ENCODE data around the gene SLC26A8.

SLC26A8 gene, protein sequence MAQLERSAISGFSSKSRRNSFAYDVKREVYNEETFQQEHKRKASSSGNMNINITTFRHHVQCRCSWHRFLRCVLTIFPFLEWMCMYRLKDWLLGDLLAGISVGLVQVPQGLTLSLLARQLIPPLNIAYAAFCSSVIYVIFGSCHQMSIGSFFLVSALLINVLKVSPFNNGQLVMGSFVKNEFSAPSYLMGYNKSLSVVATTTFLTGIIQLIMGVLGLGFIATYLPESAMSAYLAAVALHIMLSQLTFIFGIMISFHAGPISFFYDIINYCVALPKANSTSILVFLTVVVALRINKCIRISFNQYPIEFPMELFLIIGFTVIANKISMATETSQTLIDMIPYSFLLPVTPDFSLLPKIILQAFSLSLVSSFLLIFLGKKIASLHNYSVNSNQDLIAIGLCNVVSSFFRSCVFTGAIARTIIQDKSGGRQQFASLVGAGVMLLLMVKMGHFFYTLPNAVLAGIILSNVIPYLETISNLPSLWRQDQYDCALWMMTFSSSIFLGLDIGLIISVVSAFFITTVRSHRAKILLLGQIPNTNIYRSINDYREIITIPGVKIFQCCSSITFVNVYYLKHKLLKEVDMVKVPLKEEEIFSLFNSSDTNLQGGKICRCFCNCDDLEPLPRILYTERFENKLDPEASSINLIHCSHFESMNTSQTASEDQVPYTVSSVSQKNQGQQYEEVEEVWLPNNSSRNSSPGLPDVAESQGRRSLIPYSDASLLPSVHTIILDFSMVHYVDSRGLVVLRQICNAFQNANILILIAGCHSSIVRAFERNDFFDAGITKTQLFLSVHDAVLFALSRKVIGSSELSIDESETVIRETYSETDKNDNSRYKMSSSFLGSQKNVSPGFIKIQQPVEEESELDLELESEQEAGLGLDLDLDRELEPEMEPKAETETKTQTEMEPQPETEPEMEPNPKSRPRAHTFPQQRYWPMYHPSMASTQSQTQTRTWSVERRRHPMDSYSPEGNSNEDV
- total RNA-seq: 0 to 0.42 (median 0.15) reads per million in 18 experiments

DNA sequence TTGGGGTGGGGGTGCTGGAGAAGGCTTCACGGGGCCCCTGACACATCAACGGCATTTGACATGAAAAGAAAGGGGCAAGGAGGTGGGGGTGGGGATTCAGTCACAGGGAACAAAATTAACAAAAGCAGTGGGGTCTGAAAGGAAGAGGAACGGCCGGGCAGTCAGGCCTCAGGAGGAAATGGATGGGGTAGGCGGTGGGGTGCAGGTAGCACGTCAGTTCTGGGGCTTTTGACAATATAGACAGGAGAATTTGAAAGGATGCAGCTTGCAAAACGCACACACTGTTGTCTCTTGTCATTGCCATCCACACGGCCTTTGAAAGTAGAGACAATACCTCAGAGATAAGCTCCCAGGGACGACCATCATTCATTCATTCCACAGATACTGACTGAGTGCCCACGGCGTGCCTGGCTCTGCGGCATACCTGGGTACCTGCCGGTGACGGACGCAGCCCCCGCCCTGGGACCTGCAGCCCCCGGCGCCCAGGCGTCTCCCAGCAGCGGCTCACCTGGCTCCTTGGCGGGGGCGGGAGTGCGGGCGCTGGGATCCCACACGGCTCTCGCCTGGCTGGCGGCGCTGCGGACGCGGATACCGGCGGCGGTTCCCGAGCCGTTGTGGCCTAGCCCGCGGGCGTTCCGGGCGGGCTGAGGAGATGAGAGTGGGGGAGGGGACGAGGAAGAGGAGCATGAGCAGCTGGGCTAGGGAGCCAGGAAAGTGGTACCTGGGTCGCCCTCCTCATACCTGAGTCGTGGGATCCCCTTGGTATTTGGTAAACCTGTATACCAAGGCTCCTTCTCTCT is at the start of gene SLC26A8:
Gene SLC26A8 (minus strand): TSS at position 646 of the 800 bp plus-strand sequence. CDS start 4,934 bp downstream, outside the sequence.
- no peak for DNase-seq

GRCh38 chr6:36073587-36073986 is 49.1 kb upstream of the SLC26A8 start:
- no peak for DNase-seq

DNA sequence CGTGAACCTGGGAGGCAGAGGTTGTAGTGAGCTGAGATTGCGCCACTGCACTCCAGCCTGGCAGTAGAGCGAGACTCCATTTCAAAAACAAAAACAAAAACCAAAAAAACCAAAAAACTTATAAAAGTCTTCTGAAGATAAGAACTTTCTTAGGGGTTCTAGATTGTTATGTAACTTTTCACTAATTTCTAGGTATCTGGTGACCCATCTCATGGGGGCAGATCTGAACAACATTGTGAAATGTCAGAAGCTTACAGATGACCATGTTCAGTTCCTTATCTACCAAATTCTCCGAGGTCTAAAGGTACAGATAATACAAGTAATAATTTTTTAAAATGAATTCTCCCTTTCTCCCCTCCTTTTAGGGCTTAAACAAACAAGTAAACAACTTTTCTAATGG is 48.2 kb upstream of the SLC26A8 start:
- DNase-seq: no peak

- no peak for DNase-seq
These were observed 47.3 kb upstream of the SLC26A8 start for GRCh38 chr6:36071714-36072113.

DNA sequence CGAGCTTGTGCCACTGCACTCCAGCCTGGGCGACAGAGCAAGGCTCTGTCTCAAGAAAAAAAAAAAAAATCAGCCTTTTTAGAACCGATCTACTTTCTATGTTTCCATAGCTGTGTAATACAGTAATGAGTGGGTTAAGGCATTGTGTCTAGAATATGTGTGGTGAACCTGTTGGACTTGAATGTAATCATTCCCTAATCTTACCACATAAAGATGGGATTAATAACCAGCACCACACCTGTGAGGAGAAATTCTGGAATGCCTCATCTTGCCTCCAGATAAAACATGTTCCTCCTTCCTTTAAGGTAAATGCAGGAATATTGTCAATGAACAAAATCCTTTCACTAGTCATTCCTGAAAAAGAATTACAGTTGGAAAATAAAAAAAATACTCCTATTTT is 46.8 kb upstream of the SLC26A8 start:
- no peak for DNase-seq

DNA sequence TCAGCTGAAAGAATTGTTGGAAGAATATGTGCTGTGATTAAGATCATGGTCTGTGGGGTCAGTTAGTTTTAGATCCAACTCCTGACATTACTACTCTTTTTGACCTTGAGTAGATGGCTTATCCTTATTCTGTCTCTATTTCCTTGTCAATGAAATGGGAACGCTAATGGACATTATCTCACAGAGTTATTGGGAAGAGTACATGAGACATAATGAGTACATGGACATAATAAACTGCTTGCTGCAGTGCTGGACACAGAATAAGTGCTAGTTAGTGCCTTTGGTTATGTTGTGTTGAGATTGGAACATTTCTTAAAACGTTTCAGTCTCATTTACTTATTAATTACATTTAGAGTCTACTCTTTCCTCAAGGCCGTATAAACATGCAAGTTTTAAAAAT is 45.8 kb upstream of the SLC26A8 start:
- no peak for DNase-seq

DNA sequence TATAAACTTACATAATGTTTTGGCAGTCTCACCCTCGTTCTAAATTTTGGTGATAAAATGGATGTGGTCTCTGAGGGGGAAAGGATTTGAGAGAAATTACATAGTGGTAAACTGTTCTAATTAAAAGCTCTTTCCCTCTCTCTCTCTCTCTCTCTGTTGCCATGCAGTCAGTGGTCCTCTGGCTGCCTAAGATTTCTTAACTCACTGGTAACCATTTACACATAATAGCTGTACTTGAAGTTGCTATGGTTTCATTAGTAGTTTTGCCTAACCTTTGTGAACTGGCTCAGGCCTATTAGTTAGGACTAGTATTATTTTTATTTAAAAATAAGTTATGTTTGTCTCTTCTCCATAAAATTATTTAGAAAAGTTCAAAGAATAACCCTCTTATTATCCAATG is 45.1 kb upstream of the SLC26A8 start:
- no peak for DNase-seq

- no peak for DNase-seq
These were observed 44.1 kb upstream of the SLC26A8 start for GRCh38 chr6:36068586-36068985.

DNA sequence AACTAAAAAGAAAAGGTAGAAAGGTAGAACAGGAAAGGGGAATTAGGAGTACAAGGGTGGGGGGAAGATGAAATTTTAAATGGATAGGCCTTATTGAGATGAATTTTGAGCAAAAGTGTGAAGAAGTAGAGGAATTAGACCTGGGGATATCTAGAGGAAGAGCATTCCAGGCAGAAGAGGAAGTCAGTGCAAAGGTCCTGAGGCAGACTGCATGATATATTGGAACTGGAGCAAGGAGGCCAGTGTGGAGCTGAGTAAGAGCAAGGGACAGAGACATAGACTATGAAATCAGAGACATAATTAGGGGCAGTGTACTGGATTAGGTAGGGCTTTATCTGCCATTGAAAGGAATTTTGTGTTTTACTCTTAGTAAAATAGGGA is 43.6 kb upstream of the SLC26A8 start:
- peak in 1 of 2 donors; percentile 10 for DNase-seq

DNA sequence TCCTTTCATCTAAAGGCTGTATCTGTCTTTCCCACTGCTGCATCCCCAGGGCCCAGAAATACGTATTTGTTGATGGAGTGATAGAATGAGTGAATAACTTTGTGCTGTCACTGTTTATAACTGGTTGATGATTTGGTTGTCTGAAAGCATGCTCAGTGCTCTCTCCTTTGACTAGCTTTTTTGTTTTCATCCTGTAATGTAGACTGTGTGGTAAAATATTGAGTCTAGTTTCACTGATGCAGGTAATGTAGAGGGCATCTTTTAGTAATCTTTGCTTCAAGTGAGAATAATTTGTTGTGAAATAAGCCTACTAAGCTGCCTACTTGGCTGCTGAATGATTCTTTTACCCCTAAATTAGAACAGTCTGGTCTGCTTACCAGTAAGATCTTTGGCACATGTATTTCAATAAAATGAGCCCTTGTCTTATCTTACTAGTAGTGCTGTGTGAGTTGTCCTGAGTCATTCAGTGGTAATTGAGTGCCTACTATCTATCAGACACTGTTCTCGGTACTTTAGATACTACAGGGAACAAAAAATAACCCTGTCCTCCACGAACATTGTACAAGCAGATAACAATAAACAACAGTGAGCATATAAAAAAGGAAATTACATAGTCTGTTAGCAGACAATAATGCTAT is 43.1 kb upstream of the SLC26A8 start:
- DNase-seq: no peak

GRCh38 chr6:36066817-36067216 is 42.4 kb upstream of the SLC26A8 start:
- DNase-seq: no peak

GRCh38 chr6:36065916-36066315 is 41.5 kb upstream of the SLC26A8 start:
- DNase-seq: no peak

- DNase-seq: no peak
These were observed 40.4 kb upstream of the SLC26A8 start for GRCh38 chr6:36064770-36065396.

DNA sequence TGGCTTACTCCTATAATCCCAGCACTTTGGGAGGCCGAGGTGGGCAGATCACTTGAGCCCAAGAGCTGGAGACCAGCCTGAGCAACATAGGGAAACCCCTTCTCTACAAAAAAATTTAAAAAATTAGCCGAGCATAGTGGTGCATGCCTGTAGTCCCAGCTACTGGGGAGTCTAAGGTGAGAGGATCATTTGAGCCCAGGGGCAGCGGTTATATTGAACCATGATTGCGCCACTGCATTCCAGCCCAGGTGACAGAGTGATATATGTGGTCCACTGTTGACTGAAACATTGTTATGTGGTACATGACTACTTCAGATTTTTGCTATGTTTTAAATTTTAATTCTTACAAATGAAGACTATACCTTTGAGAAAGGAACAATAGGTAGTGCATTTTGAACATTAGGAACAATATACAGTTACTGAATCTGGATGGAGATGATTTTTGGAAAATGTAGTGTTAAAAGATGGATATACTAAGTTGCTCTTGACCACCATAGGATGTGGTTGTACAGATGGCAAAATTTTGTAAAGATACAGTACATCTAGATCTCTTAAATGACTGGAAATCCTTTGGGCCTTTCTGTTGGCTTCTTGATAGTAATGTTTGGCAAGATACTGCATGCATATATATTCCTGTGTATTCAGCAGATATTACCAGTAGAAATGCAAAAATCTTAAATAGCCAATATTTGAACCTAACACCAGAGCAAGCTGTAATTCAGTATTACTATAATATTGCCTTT is 39.0 kb upstream of the SLC26A8 start:
- no peak for DNase-seq

- no peak for DNase-seq
These were observed 37.8 kb upstream of the SLC26A8 start for GRCh38 chr6:36062247-36062646.

GRCh38 chr6:36061236-36061635 is 36.8 kb upstream of the SLC26A8 start:
- no peak for DNase-seq

DNA sequence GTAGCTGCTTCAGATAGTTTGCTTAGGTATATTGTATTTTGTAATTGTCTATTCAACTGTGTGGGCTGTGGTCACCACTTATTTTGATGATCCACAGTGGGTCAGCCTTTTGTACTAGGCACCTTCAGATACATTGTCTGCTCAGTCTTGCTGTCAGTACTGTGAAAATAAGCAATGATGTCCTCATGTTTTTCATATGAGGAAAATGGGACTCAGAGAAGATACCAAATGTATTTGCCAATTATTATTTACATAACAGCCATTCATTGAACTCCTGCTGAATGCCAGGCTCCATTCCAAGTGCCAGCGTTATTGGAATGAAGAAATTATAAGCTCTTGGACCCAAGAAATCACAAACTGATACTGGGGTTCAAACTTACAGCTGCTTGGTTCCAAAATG is 31.7 kb upstream of the SLC26A8 start:
- DNase-seq: no peak

GRCh38 chr6:36054956-36055355 is 30.5 kb upstream of the SLC26A8 start:
- no peak for DNase-seq

DNA sequence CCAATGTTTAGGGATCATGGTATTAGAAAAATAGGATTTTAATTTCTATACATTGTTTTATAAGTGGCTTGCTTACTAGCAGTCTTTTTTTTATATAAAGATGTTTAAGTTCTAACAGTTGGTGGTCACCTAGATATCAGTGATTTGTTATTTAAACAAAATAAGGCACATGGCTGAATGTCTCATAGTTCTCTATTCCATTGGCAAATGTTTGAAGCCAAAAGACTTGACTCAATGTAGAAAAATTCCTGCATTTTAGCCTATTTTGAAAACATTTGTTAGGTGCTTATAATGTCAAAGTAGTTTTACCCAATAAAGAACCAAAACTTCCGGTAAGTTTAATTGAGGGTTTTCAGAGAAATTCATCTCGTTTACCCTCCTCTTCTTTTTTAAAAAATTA is 30.0 kb upstream of the SLC26A8 start:
- DNase-seq: no peak

DNA sequence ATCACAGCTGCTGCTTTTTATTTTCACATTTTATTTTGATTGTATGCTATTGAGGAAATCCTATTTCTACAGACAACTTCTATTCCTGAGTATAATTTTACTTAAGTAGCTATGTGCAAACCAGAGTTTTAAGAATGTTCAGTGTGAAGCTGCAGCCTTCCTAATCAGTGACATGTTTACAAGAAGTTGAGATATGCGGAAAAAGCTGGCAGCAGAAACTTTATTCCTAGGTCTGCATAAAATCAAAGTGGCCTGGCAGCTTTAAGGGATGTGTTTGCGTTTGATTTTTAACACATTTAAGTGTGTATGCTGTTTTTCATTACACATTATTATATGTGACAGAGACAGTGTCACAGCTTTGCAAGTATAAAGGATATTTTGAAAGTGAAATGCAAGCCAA is 29.4 kb upstream of the SLC26A8 start:
- no peak for DNase-seq

GRCh38 chr6:36052097-36052496 is 27.7 kb upstream of the SLC26A8 start:
- no peak for DNase-seq
